Measurements from ENCODE around the gene ADIG. TPM values are rescaled to one million over a fixed set of nuclear protein-coding genes. Genes with fewer than 3 reads are reported as not detected.

The ADIG gene
- total and polyA plus RNA-seq, 2 of the 13 experiments (the other 11 are each of a cell fraction or from before 2014, with no cell fraction given): 0.15 TPM; not detected in 1

GRCh38 chr20:38589351-38589750 is 8.4 kb downstream of the ADIG start (continued):
- TF ChIP-seq PRMT3 (CRISPR knock-in tag; IDR thresholded peaks at IDR 0.05; ENCODE audit: borderline replicate concordance, low read depth) (no peak), ZSCAN29 (CRISPR knock-in tag; conservative IDR thresholded peaks at IDR 0.05) (no peak), ZFP36L1 (CRISPR knock-in tag; IDR thresholded peaks at IDR 0.05) (no peak), KLF12 (CRISPR knock-in tag; IDR thresholded peaks at IDR 0.05; ENCODE audit: borderline replicate concordance) (no peak), FOXC1 (CRISPR knock-in tag; IDR thresholded peaks at IDR 0.05; ENCODE audit: borderline replicate concordance) (no peak)

DNA sequence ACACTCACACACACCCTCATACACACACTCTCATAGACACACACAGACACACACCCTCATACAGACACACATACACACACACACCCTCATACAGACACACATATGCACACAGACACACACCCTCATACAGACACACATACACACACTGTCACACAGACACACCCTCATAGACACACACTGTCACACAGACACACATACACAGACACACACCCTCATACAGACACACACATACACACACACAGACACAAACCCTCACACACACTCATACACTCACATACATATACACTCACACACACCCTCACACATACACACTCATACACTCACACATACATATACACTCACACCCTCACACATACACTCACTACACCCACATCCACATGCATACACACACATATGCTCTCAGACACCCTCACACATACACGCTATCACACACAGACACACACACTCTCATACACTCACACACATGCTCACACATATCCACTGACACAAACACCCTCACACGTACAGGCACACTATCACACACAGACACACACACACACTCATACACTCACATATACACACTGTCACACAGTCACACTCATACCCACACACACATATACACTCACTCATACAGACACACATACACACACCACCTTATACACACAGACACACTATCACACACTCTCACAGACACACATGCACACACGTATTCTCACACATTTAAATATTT is 9.1 kb downstream of the ADIG start:
- intact Hi-C loops (cut with micrococcal nuclease; ENCODE audit: unreplicated experiment): no loop called here
- Histone ChIP-seq H3K9me3 (ENCODE audit: low read length) (no peaks in the 10 kb centered on the region), H3K79me2 (ENCODE audit: insufficient read depth, low read length) (no peaks in the 10 kb centered on the region), H3K9ac (ENCODE audit: insufficient read depth, low read depth, low read length) (no peak overlapping the region), H2AFZ (ENCODE audit: low read length) (no peak overlapping the region), H3K4me3 (replicated peaks in 1 of 3; ENCODE audit: insufficient read depth in 1 of 3, low read depth in 2 of 3, low read length in 3 of 3) (no peak overlapping the region), H3K36me3 (replicated peaks in 1 of 2; ENCODE audit: control insufficient read depth in 1 of 2, insufficient read depth in 2 of 2, low read length in 2 of 2) (no peaks in the 10 kb centered on the region), H3K27me3 (ENCODE audit: control insufficient read depth in 1 of 2, insufficient read depth in 2 of 2, low read length in 2 of 2) (peaks cover 2 to 22% of the 10 kb centered on the region in 2 experiments; a peak in 4 of 5 replicates), H3K4me1 (ENCODE audit: insufficient read depth, low read length) (peaks cover 37% of the 10 kb centered on the region), H3K4me2 (ENCODE audit: low read depth, low read length) (no peak overlapping the region), H3K27ac (ENCODE audit: extremely low read length, insufficient read depth, low read length) (no peak overlapping the region), H4K20me1 (ENCODE audit: insufficient read depth, low read length) (no peaks in the 10 kb centered on the region)
- ATAC-seq: no peak
- ChIA-PET CTCF (ENCODE audit: low intra/inter-chr PET ratio, low total read pairs) (no interaction called here), POLR2A (no interaction called here)
- no TSS peak for BruUV-seq (replicated peaks)
- in situ Hi-C loops (cut with HindIII; ENCODE audit: extremely low pct_ligation_motif_present, low pct_unique_long_range_greater_than_20kb): no loop called here
- DNase-seq (ENCODE audit: low spot score): no peak
- FAIRE-seq: peak; percentile 57
- 63% methylated on average over 3 of the region's 3 CpGs for WGBS (ENCODE audit: low lambda C conversion rate)
- TF ChIP-seq FOXP1 (IDR thresholded peaks at IDR 0.05) (peak; percentile 46), FOXP1 (CRISPR knock-in tag; IDR thresholded peaks at IDR 0.05) (no peak), IRF9 (CRISPR knock-in tag; IDR thresholded peaks at IDR 0.05; ENCODE audit: borderline replicate concordance) (peak; percentile 25; the same call in 1 of the 2 replicates), PAF1 (CRISPR knock-in tag; IDR thresholded peaks at IDR 0.05) (no peak), ZNF646 (CRISPR knock-in tag; IDR thresholded peaks at IDR 0.05) (peak; percentile 87), ZBTB39 (CRISPR knock-in tag; IDR thresholded peaks at IDR 0.05) (no peak), ZNF225 (CRISPR knock-in tag; IDR thresholded peaks at IDR 0.05) (no peak), DPF2 (CRISPR knock-in tag; IDR thresholded peaks at IDR 0.05; ENCODE audit: borderline replicate concordance, low read depth) (peak; percentile 34; the same call in 1 of the 2 replicates), MED1 (CRISPR knock-in tag; IDR thresholded peaks at IDR 0.05) (no peak)

All from HepG2 (cell line).